CD4-positive, alpha-beta T cell treated with Interleukin-15 for 4 hours (primary cell): ENCODE data around the gene FLYWCH2.

Experiments
- DNase-seq: peaks from one replicate; pipeline ENCODE4 v3.0.0-alpha.2; 2020; ENCODE audit warnings: low spot score

Gene FLYWCH2

DNA sequence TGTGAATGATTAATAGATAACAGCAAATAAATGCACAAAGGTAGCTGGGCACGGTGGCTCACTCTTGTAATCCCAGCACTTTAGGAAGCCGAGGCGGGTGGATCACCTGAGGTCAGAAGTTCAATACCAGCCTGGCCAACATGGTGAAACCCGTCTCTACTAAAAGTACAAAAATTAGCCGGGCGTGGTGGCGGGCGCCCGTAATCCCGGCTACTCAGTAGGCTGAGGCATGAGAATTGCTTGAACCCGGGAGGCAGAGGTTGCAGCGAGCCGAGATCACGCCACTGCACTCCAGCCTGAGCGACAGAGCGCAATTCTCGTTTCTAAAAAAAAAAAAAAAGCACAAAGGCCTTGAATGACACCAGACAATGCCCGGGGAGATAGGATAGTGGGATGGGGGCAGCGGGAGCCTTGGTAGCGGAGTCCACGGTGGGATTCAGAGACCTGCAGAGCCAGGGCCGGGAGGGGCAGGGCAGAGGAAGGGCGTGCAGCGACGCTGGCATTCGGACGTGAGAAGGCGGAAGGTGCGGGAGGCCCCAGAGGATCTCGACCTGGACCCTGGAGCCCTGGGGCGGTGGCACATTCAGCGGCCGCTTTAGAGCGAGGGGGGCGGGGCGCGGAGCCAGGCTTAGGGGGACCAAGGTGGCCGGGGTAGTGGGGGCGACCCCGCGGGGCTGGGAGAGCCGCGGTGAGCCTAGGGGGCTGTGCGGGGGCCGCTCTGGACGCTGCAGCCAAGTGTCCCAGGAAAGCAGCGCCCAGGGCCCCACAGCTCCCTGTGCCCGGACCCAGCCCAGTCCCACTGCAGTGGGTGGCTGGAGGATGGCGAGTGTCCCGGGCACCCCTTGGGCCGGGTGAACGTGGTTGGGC lies 999 bp upstream of the FLYWCH2 start:
- no peak for DNase-seq

DNA sequence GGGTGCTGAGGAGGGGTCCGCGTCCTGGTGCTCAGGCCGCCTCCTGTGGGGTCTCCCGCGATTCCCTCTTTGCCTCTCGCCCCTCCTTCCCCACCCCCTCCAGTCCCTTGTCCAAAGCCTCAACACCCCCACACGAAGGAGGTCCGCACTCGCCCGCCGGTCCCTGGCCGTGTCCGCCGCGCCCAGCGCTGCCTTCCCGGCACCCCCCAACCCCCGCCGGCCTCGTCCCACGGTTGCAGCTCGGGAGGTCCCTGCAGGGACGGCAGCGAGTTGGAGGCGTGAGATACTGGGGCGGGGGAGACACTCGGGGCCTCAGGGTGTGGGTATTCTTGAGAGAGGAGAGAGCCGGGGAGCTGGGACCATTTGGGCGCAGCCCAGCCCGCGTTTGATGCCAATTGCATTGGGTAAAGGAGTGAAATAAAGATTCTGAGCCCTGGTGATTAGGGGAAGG lies 468 bp downstream of the FLYWCH2 start:
- no peak for DNase-seq

DNA sequence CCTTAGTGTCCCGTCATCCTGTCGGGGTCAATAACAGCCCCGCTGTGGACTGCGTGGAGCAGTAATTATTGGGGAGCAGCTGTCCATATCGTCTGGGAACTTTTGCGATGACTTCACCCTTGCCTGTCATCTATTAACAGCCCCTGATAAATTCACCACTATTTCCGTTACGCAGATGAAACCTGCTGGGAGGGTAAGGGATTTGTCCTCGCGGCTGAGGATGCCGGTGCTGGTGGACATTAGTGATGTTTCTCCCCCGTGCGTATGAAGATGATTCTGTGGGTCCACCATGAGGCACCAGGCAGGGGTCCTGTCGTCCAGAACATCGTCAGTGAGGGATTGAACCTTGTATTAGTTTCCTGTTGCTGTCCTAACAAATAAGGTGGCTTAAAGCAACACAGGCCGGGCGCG lies 1.0 kb downstream of the FLYWCH2 start:
- no peak for DNase-seq

DNA sequence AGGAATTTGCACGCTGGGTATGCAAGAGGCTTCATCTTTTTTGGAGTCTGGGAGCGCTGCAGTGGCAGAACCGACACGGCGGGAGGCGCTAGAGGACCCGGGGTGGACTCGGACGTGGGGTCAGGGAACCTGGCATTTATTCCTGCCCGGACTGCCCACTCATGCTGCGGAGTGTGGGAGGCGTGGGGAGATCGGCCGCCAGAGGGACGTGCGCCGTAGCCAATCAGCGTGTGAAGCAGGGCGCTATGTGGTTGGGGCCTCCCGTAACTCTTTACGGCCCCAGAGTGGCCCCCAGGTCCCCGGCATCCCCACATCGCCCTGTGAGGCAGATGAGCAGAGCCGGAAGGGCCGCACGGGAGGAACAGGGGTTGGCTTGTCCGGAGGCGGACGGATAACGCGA lies 11.2 kb downstream of the FLYWCH2 start:
- no peak for DNase-seq

DNA sequence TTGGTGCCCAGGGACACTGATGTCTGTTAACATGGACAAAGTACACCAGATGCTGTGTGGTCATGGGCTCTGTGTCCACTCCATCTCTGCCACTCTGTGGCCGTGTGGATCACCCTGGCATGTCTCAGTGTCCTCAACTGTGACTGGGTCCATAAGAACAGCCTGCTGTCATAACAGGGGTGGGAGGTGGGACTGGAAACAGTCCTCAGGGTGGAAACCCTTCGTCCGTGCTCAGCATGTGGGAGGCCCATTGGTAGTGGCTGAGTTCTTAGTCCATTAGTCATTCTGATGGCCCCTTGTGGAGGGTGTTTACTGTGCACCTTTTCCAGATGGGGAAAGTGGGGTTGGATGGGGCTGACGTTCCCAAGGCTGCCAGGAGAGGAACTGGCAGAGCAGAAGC lies 12.8 kb downstream of the FLYWCH2 start:
- DNase-seq: no peak

DNA sequence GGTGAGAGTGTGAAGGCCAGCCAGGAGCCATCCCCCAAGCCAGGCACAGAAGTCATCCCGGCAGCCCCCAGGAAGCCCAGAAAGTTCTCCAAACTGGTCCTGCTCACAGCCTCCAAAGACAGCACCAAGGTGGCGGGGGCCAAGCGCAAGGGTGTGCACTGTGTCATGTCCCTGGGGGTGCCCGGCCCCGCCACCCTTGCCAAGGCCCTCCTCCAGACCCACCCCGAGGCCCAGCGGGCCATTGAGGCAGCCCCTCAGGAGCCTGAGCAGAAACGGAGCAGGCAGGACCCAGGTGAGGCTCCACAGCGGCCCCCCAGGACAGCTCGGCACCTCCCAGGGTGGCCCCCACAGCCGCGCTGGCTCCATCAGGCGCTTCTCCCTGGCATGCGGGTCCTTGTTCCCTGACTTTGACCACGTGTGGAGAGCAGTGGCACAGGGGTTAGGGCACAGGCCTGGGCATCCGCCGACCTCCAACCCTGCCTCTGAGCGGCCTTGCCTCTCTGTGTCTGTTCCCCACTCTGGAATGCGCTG lies 13.5 kb downstream of the FLYWCH2 start:
- DNase-seq: no peak

DNA sequence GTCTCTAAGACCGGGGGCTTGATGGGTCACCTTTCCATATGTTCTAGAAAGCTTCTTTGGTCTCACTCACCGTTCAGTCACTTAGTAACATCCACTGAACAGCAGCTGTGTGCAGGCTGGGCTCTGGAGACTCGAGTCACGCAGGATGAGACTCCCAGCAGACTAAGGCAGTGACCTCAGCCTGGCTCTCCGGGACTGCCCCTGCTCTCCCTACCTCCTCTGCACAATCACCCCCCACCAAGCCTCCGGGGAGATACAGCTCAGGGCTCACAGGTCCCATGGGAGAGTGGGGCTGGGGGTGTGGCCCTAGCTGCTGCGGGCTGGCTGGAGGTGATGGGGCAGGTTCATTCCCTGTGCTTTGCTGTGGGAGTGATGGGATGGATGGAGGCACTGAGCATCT lies 14.1 kb downstream of the FLYWCH2 start:
- DNase-seq: no peak

DNA sequence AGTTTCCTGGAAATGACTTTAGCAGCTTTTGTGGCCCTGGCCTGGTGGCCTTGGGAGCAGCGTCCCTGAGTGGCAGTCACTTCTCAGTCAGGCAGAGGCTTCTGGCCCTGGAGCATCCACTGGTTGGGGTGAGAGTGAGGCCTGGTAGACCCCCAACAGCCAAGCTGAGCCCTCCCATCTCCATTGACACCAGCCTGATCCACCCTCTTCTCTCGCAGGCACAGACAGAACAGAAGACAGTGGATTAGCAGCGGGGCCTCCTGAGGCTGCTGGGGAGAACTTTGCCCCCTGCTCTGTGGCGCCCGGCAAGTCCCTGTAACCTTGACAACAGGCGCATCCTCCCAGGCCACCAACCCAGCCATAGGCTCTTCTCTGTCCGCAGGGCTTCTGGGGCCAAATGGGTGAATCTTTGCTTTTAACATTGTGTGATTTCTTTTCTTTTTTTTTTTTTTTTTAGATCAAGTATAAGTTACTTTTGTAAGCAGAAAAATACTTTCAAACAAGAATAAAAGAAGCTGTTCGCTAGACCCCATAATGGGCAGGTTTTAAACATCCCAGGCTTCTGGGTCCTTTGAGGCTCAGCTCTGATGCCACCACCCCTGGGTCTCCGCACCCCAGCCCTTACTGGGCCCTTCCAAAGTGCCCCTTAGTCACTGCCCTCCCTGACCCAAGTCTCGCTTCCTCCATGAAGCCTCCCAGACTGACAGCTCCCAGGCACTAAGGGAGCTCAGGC lies 16.0 kb downstream of the FLYWCH2 start:
- no peak for DNase-seq

DNA sequence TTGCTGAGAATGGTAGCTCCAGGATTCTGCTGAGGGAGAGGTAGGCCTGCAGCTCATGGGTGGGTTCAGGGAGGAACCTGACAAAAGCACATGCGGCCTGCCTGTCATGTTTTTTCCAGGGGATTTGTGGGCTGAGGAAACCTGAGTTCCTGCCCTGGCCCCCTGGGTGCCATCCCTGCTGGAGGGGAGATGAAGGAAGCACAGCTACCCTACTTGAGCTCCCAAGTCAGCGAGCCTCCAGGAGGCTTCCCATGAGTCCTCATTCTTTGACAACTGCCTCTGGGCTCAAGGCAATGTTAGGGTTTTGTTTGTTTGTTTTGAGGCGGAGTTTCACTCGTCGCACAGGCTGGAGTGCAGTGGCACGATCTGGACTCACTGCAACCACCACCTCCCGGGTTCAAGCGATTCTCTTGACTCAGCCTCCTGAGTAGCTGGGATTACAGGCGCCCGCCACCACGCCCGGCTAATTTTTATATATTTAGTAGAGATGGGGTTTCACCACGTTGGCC lies 16.6 kb downstream of the FLYWCH2 start:
- DNase-seq: no peak

DNA sequence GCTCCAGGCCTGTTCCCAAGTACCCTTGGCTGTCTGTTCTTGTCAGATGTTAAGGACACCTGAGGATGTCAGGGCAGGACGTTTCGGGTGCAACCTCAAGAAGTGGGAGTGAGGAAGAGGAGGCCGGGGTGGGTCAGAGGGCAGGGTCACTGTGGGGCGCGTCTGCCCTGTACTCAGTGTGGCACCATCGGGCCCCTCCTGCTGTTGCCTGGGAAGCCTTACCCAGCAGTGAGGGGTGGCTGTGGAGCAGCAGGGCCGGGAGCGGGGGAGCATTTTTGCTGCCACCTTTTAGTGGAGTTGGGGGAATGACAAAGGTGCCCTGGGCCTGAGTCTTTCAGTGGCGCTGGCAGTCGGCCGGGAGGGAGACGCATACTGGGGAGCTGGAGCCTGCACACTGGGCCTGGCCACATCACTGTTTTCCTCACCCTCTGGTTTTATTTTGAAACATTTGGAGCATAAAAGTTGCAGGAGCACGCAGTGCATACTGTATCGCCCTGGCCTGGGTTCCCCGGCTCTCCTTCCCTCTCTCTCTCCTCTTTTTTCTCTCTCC lies 17.6 kb downstream of the FLYWCH2 start:
- no peak for DNase-seq

DNA sequence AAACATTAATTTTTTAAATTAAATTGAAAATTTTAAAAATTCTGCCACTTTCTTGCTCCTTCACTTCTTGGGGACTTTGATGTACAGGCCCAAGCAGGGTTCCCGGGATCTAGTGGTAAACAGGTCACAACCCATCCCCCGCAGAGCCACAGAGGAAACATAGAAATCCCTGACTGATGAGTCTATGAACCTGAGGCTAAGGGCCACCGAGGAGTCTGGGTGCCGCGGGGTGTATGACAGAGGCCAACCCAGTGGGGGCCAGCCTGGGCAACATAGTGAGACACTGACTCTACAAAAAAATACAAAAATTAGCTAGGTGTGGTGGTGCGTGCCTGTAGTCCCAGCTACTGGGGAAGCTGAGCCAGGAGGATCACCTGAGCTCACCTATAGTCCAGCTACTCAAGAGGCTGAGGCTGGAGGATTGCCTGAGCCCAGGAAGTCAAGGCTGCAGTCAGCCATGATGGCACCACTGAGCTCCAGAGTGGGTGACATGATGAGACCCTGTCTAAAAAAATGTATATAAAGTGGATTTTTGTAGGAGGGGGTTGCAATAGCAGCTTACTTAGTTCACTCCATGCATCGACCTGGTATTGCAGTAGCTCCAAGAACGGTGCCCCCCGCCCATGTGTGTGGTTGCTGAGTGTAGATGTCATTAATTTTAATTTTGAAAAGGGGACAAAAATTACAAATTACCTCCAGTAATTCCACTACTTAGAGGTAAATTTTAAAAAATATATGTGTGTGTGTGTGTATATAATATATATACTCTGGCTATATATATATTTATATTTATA lies 19.5 kb downstream of the FLYWCH2 start:
- no peak for DNase-seq

DNA sequence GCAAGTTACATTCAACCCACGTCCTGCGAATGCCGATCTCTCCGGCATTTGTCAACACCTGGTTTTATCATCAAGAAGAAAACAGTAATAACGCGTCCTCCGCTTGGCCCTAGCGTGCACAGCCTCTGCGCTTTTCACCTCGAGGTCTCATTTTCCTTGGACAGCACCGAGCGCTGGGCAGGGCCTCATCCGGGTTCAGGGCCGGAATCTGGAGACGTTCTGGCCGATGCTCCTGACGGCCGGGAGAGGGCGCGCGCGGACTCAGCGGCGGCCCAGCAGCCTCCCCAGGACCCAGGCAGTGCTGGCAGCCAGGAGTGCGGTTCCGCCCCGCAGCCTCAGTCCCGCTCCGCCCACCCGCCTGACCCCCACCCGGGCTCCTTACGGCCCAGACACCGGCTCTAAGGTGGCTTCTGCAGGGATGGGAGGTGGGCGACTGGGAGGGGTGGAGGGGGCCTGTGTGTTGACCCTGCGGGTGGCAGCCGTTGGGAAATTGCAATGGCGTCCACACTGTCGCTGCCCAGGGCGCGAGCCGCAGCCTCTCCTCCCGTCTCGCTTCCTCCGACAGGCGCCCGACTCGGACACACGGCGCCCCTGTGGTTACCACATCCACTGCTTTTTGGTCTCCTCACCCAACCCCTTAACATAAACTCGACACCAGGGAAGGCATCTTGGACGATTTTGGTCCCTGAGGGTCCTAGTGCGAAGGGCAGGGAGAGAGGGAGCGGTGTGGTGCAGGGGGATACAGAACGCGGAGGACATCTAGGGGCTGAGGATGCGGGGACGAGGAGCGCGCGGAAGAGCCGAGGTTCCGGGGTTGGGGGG lies 21.3 kb downstream of the FLYWCH2 start:
- DNase-seq: peak; percentile 74

DNA sequence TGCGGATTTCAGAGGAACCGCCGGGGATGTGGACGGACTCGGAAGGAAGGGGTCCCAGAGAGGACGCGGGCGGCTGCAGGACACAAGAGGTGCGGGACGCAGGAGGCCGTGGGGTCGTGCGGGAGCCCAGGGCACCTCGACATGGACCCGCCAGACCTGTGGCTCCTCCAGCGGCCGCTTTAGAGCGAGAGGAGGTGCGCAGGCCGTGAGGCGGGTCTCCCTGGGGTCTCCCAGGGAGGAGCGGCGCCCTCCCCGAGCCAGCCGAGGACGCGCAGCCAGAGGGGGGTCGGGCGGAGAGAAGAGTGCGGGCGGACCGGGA lies 21.9 kb downstream of the FLYWCH2 start:
- DNase-seq: no peak

DNA sequence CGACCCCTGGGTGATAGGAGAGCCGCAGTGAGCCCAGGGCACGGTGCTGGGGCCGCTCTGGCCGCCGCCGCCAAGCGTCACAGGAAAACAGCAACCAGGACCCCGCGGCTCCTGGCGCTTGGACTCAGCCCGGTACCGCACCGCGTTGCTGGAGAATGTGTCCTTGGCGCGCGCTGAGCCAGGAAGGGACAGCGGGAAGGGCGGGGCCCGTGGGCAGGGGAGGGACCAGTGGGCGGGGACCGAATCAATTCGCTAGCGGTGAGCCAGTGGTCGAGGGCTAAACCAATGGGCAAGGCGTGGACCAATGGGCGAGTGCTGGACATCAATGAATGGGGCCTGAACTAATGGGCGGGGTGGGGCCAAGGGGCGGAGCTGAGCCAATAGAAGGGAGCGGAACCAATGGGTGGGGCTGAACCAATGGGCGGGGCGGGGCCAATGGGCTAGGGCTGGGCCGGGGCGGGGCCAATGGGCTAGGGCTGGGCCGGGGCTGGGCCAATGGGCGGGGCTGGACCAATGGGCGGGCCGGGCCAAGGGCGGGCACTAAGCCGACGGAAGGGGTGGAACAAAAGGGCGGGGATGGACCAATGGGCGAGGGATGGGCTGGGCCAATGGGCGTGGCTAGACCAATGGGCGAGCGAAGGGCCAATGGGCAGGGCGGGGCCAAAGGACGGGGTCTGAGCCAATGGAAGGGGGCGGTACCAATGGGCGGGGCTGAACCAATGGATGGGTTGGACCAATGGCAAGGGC lies 22.4 kb downstream of the FLYWCH2 start:
- peak; percentile 90 for DNase-seq

DNA sequence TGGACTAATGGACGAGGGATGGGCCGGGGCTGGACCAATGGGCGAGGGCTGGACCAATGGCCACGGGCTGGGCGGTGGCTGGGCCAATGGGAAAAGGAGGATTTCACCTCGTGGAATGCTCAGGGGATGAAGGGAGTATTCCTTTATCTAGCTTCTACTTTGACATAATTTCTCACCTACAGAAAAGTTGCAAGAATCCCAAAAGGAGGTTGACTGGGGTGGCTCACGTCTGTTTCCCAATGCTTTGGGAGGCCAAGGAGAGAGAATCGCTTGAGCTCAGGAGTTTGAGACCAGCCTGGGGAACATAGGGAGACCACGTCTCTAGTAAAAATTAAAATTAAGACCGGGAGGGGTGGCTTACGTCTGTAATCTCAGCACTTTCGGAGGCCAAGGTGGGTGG lies 23.0 kb downstream of the FLYWCH2 start:
- DNase-seq: no peak

DNA sequence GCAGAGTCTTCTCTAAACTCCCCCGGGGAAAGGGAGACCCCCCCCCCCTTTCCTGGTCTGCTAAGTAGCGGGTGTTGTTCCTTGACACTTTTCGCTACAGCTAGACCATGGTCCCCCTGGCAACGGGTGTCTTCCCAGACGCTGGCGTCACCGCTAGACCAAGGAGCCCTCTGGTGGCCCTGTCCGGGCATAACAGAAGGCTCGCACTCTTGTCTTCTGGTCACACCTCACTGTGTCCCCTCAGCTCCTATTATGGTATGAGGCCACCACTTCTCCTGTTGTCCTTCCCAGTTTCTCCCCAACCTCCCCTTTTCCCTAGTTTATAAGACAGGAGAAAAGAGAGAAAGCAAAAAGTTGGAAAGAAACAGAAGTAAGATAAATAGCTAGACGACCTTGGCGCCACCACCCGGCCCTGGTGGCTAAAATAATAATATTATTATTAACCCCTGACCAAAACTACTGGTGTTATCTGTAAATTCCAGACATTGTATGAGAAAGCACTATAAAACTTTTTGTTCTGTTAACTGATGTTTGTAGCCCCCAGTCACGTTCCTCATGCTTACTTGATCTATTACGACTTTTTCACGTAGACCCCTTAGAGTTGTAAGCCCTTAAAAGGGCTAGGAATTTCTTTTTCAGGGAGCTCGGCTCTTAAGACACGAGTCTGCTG lies 24.2 kb downstream of the FLYWCH2 start:
- DNase-seq: peak; percentile 47

DNA sequence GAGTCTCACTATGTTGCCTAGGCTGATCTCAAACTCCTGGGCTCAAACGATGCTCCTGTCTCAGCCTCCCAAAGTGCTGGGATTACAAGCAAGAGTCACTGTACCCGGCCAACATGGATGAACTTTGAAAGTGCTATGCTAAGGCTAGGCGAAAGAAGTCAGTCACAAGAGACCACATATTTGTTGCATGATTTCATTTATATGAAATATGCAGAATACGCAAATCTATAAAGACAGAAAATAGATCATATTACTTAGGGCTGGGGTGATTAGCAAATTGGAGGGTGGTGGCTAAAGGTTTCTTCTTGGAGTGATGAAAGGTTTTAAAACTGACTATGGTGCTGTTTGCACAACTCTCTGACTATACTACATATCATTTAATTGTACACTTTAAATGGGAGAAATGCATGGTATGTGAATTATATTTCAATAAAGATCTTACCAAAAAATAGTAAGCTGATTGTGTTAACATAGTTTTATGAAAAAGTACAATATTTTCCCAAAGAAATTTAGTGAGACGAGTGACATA lies 27.5 kb downstream of the FLYWCH2 start:
- DNase-seq: no peak

DNA sequence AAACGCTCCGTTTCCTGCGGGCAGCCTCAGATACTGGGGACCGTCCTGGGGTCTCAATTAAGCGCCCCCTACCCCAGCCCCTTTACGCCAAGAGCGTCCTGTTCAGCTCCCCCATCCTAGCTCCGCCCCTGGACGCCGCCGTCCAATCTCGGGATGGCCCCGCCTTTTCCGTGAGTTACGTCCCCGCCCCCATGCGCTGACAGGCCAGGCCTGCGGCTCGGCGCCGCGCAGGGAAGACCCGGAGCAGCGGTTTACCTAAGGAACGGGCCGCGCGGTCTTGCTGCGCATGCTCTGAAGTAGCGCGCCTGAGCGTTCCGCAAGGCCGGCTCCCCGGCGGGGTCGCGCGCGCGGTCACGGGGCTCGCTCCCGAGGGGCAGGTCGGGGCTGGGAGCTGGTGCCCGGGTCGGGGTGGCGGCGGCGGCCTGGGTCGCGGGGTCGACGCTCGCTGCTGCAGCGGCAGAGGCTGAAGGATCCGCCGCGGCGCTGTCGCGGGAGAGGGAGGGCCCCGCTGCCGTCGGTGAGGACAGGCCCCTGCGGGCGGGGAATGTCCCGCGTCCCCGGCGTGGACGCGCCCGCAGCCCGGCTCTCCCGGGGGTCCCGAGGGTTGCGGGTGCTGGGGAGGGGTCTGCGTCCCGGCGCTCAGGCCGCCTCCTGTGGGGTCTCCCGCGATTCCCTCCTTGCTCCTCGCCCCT lies 28.8 kb downstream of the FLYWCH2 start, which contains the start of gene FLYWCH1:
Gene FLYWCH1 (plus strand): TSS at position 294 of the 692 bp plus-strand sequence. CDS start 17,755 bp downstream, outside the sequence.
- DNase-seq: peak; percentile 97
